B cell (primary cell): ENCODE measurements around the gene LRATD1.

Experiments used
- EZH2 ChIP-seq: IDR thresholded peaks from 2 replicates; pipeline ENCODE4 v1.6.1; 2012; ENCODE audit warnings: borderline replicate concordance, low read depth, mild to moderate bottlenecking, moderate library complexity, low read length; ENCODE audit not compliant: insufficient read depth, poor library complexity, severe bottlenecking
- TF ChIP-seq, protein P1 (sequence below): fragments of 200-600 bp; IDR thresholded peaks from one replicate; pipeline ENCODE4 v1.8.0; 2022; ENCODE audit warnings: antibody characterized with exemption, mild to moderate bottlenecking

DNA sequence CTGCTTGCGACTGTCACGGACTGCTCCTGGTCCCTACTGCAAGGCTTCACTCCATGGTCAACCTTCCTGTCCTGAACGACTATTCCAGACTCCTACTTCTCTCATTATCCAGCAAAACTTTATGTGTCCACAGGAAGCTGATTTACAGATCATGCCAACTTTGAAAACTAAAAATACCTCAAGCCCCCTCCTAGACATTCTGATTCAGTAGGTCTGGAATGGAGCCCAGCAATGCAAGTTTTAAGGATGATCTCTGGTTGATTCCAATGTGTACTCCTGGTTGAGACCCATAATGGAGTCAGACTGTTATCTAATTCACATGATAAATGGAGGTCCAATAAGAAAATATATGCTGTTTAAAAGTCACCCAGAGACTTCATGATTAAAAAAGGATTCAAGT is 13.1 kb upstream of the LRATD1 start:
- TF ChIP-seq, protein P1, sequence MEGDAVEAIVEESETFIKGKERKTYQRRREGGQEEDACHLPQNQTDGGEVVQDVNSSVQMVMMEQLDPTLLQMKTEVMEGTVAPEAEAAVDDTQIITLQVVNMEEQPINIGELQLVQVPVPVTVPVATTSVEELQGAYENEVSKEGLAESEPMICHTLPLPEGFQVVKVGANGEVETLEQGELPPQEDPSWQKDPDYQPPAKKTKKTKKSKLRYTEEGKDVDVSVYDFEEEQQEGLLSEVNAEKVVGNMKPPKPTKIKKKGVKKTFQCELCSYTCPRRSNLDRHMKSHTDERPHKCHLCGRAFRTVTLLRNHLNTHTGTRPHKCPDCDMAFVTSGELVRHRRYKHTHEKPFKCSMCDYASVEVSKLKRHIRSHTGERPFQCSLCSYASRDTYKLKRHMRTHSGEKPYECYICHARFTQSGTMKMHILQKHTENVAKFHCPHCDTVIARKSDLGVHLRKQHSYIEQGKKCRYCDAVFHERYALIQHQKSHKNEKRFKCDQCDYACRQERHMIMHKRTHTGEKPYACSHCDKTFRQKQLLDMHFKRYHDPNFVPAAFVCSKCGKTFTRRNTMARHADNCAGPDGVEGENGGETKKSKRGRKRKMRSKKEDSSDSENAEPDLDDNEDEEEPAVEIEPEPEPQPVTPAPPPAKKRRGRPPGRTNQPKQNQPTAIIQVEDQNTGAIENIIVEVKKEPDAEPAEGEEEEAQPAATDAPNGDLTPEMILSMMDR: no peak
- TF ChIP-seq EZH2: no peak
